ENCODE measurements around the gene SLC25A17.
"Not testable (repeated sequence)": the region's sequence is repeated elsewhere in the genome, so short reads cannot be mapped to it uniquely, and the experiment has no call there.

The SLC25A17 gene

GRCh38 chr22:40818747-40819598 is at the start of gene SLC25A17:
TSS of gene SLC25A17 (minus strand) at chr22:40819346. CDS start at chr22:40819248, 98 bp downstream.
- peak; percentile 94 for DNase-seq

- not testable (repeated sequence) for DNase-seq
These were observed 49.2 kb upstream of the SLC25A17 start for GRCh38 chr22:40868379-40868778.

- no peak for DNase-seq
These were observed 48.0 kb upstream of the SLC25A17 start for GRCh38 chr22:40867109-40867508.

- no peak for DNase-seq
These were observed 43.4 kb upstream of the SLC25A17 start for GRCh38 chr22:40862537-40862936.

GRCh38 chr22:40862013-40862412 is 42.9 kb upstream of the SLC25A17 start, which contains the start of gene DNAJB7:
TSS of gene DNAJB7 (minus strand) at chr22:40862113. CDS start at chr22:40861994, 119 bp downstream.
- no peak for DNase-seq

- DNase-seq, result no peak
These were observed 38.2 kb upstream of the SLC25A17 start for GRCh38 chr22:40857309-40857855.

- DNase-seq, result peak; percentile 99
These were observed 37.6 kb upstream of the SLC25A17 start, which contains the start of the genes ST13 and XPNPEP3 for GRCh38 chr22:40856513-40857308. TSS of gene ST13 (minus strand) at chr22:40856639. CDS start at chr22:40856540, 99 bp downstream. TSS of gene XPNPEP3 (plus strand) at chr22:40857148. CDS start at chr22:40857182, 34 bp downstream.

- DNase-seq, result peak; percentile 76
These were observed 36.9 kb upstream of the SLC25A17 start for GRCh38 chr22:40855979-40856512.

- DNase-seq, result peak; percentile 51
These were observed 36.2 kb upstream of the SLC25A17 start for GRCh38 chr22:40855071-40855978.

- peak; percentile 15 for DNase-seq
These were observed 34.8 kb upstream of the SLC25A17 start for GRCh38 chr22:40853961-40854360.

GRCh38 chr22:40853333-40853732 is 34.2 kb upstream of the SLC25A17 start:
- no peak for DNase-seq

GRCh38 chr22:40845816-40846215 is 26.7 kb upstream of the SLC25A17 start:
- not testable (repeated sequence) for DNase-seq

GRCh38 chr22:40844951-40845350 is 25.8 kb upstream of the SLC25A17 start:
- no peak for DNase-seq

- DNase-seq, result no peak
These were observed 19.3 kb upstream of the SLC25A17 start for GRCh38 chr22:40838486-40838885.

GRCh38 chr22:40834619-40835018 is 15.5 kb upstream of the SLC25A17 start:
- no peak for DNase-seq

- no peak for DNase-seq
These were observed 10.0 kb upstream of the SLC25A17 start for GRCh38 chr22:40829131-40829530.

- DNase-seq, result no peak
These were observed 8.0 kb upstream of the SLC25A17 start for GRCh38 chr22:40826984-40827741.

GRCh38 chr22:40826292-40826691 is 7.1 kb upstream of the SLC25A17 start:
- not testable (repeated sequence) for DNase-seq

- DNase-seq, result no peak
These were observed 4.3 kb upstream of the SLC25A17 start for GRCh38 chr22:40823426-40823825.

- DNase-seq, result no peak
These were observed 524 bp upstream of the SLC25A17 start for GRCh38 chr22:40819599-40820140.

Data from eye (tissue), 1 donor.